Measurements from ENCODE around the gene PHACTR1. TPM values are rescaled to one million over a fixed set of nuclear protein-coding genes. Genes with fewer than 3 reads are reported as not detected.

PHACTR1 gene
- total RNA-seq, 4 donors from 2014 or later, result 1.5 to 3.6 (median 2.5) TPM

DNA sequence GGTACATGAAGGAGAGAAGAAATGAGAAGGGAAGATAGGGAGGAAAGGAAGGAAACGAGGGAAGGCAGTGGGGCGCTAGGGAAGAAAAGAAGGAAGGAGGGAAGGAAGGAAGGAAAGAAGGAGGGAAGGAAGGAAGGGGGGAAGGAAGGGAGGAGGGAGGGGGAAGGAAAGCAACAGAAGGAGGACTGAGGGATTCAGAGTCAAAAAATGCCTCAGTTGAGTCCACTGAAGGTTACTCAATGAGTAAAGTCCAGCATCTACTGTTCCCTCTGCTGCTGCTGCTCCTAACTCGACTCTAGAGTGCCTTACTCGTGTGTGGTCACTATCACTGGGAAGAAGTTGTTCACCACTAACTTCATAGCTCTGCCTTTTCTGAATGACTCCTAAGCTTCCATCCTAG lies 33.8 kb downstream of the PHACTR1 start:
- no peak overlapping the region for H3K4me3 ChIP-seq (ENCODE audit: low read depth, poor library complexity, severe bottlenecking)
- no peak for DNase-seq (ENCODE audit: low spot score in 2 of 2)
- intact Hi-C loops (cut with DNase I; ENCODE audit: low total_unique reads), result no loop called here
- TF ChIP-seq, protein P1, sequence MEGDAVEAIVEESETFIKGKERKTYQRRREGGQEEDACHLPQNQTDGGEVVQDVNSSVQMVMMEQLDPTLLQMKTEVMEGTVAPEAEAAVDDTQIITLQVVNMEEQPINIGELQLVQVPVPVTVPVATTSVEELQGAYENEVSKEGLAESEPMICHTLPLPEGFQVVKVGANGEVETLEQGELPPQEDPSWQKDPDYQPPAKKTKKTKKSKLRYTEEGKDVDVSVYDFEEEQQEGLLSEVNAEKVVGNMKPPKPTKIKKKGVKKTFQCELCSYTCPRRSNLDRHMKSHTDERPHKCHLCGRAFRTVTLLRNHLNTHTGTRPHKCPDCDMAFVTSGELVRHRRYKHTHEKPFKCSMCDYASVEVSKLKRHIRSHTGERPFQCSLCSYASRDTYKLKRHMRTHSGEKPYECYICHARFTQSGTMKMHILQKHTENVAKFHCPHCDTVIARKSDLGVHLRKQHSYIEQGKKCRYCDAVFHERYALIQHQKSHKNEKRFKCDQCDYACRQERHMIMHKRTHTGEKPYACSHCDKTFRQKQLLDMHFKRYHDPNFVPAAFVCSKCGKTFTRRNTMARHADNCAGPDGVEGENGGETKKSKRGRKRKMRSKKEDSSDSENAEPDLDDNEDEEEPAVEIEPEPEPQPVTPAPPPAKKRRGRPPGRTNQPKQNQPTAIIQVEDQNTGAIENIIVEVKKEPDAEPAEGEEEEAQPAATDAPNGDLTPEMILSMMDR (IDR thresholded peaks at IDR 0.05), result no peak
- no peak for TF ChIP-seq POLR2A (IDR thresholded peaks at IDR 0.05)
- WGBS, 2 donors, result 21 to 28% methylated on average over 4 of the region's 4 CpGs

DNA sequence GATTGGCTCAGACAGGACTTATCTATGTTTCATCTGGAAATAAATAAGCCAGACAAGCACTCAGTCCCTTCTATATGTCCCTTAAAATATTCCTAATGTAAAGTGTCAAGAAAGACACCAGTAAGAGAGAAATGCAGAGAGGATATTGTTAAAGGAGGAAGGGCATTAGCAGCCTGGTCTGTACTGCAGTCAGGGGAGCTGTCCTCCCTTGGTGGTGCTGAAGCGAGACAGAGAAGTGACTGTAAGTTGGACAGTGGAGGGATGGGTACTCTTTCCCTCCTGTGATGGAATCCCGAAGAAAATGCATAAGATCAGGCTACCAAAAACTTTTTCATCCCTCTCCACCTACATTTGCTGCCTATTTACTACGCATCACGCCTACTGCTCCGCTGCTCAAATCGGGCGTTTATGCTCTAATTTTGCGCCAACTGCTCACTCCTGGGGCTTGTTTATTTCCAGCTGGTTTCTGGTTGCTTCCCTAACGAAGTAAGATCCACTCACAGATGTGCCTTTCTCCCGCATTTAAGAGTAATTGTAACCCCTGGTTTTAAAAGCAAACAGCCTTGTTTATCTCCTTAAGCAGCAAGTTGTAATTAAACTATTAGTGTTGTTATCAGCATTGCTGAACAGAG lies 35.2 kb downstream of the PHACTR1 start:
- intact Hi-C loops (cut with DNase I; ENCODE audit: low total_unique reads), result no loop called here
- TF ChIP-seq POLR2A (IDR thresholded peaks at IDR 0.05), result no peak
- TF ChIP-seq, protein P1 (IDR thresholded peaks at IDR 0.05), result no peak
- no peak overlapping the region for H3K4me3 ChIP-seq (ENCODE audit: low read depth, poor library complexity, severe bottlenecking)
- DNase-seq (ENCODE audit: low spot score in 2 of 2), result peak in 1 of 2 donors; percentile 15
- WGBS, 2 donors, result 31 to 32% methylated on average over 10 of the region's 10 CpGs

DNA sequence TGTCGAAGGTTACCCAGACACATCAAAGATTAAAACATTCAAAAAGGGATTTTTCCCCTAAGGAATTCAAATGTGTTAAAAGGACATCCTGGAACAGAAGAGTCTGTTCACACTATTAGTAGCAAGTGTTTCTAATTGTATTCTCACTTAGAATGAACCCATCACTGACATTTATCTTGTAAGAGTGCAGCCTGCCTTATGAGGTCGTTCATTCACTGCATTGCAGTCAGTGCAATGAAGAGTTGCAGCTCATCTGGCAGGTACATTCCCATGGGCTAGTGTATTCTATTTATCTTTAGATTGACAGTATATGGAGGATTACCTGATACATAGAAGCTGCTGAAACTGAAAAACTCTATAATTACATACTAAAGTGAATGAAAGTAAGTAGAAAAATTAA lies 36.5 kb downstream of the PHACTR1 start:
- intact Hi-C loops (cut with DNase I; ENCODE audit: low total_unique reads), result no loop called here
- WGBS, 2 donors, result 50 to 61% methylated on average over 2 of the region's 2 CpGs
- DNase-seq (ENCODE audit: low spot score in 2 of 2), result no peak
- no peak for TF ChIP-seq POLR2A (IDR thresholded peaks at IDR 0.05)
- TF ChIP-seq, protein P1 (IDR thresholded peaks at IDR 0.05), result no peak
- no peak overlapping the region for H3K4me3 ChIP-seq (ENCODE audit: low read depth, poor library complexity, severe bottlenecking)

GRCh38 chr6:12760226-12760625 lies 43.7 kb downstream of the PHACTR1 start:
- DNase-seq (ENCODE audit: low spot score in 2 of 2), result no peak
- intact Hi-C loops (cut with DNase I; ENCODE audit: low total_unique reads), result no loop called here
- TF ChIP-seq POLR2A (IDR thresholded peaks at IDR 0.05), result no peak
- TF ChIP-seq, protein P1 (IDR thresholded peaks at IDR 0.05), result no peak
- WGBS, 2 donors, result 85 to 88% methylated on average over 3 of the region's 3 CpGs
- H3K4me3 ChIP-seq (ENCODE audit: low read depth, poor library complexity, severe bottlenecking), result no peak overlapping the region

DNA sequence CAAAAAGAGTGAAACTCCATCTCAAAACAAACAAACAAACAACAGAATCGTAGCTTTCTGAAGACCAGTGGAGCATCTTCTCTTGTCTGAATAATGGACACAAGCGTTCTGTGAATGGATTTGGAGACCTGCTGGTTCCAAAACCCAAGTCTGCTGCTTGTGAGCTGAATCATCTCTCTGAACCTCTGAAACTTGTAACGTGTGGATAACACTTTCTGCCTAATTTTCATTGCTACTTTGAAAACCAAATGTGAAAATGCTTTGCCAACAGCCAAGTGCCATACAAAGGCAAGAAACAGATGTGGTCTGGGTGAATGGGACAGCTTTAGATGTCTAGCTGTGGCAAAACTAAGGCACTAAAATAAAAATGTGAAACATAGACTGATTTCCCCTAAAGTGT lies 44.3 kb downstream of the PHACTR1 start:
- intact Hi-C loops (cut with DNase I; ENCODE audit: low total_unique reads), result no loop called here
- no peak for TF ChIP-seq POLR2A (IDR thresholded peaks at IDR 0.05)
- TF ChIP-seq, protein P1 (IDR thresholded peaks at IDR 0.05), result no peak
- WGBS, 2 donors, result 67 to 76% methylated on average over 3 of the region's 3 CpGs
- DNase-seq (ENCODE audit: low spot score in 2 of 2), result no peak
- H3K4me3 ChIP-seq (ENCODE audit: low read depth, poor library complexity, severe bottlenecking), result no peak overlapping the region

Data from lower leg skin (tissue), 4 donors.